Daoy (cell line): ENCODE results near the gene OR8B8. TPM values are rescaled to one million over a fixed set of nuclear protein-coding genes. Genes with fewer than 3 reads are reported as not detected.
"Not testable (repeated sequence)": the region's sequence is repeated elsewhere in the genome, so short reads cannot be mapped to it uniquely, and the experiment has no call there.

Source experiments
- DNase-seq: peaks from one replicate; pipeline ENCODE4 v3.0.0-alpha.2; 2015; ENCODE audit warnings: low read depth
- total RNA-seq: library from RNA; depleted of rRNA; stranded (reverse); fragments of >200 nt; shearing (Covaris generic); gene quantifications from 2 replicates; pipeline ENCODE4 v1.2.3, GENCODE V29; 2014; rRNA removed

The OR8B8 gene, protein sequence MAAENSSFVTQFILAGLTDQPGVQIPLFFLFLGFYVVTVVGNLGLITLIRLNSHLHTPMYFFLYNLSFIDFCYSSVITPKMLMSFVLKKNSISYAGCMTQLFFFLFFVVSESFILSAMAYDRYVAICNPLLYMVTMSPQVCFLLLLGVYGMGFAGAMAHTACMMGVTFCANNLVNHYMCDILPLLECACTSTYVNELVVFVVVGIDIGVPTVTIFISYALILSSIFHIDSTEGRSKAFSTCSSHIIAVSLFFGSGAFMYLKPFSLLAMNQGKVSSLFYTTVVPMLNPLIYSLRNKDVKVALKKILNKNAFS
- total RNA-seq, result not detected in 2 replicates

DNA sequence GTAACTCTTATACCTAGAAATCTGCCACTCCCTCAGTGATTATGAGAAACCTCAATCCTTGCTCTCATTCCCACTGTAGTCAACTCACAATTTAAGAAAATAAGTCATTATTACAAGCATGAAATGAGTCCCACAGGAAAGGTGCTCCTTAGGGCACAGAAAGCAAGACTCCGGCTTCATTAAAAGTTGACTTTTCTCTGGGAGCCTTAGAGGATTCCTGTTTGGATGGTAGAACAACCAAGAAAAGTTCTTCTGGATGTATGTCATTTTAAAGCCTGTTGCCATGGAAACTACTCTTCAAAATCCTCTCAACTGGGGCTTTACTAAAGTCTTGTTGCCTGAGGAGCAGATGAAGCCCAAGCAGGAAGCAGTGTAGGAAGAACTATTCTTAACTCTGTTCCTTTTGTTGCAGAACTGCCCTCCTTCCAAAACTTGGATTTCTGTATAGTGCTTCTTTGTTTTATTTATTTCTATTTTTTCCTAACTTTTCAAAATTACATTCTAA lies at the start of gene OR8B8:
TSS of gene OR8B8 (minus strand) at position 51 of the 505 bp plus-strand sequence. CDS start 4,611 bp downstream, outside the sequence.
- DNase-seq, result no peak

DNA sequence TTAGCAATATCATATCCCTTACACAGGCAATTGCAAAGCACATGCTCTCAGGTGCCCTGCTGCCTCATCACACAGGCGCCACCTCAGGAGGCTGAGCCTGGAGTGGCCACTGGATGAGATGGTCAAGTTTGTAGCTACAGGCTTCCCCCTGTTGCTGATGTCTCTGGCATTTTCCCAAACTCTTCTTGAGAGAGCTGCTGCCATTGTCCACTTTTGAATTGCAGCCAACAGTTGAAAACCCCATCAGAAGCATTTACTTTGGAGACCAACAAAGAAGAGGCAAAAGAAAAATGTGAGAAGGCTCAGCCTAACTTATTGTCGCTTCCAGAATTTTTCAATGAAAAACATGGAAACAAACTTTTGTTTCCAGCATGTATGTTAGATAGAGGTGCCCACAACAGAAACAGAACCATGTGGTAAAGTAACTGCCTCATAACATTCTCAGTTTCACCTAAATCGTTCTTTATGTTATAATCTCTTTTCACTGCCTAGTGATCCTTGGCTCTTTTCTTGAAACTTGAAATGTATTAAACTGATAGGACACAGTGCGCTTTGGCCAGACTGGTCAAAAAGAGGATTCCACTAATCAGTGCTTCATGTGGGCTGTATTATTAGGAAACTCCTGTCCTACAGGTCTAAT lies 47.6 kb upstream of the OR8B8 start:
- DNase-seq, result no peak

DNA sequence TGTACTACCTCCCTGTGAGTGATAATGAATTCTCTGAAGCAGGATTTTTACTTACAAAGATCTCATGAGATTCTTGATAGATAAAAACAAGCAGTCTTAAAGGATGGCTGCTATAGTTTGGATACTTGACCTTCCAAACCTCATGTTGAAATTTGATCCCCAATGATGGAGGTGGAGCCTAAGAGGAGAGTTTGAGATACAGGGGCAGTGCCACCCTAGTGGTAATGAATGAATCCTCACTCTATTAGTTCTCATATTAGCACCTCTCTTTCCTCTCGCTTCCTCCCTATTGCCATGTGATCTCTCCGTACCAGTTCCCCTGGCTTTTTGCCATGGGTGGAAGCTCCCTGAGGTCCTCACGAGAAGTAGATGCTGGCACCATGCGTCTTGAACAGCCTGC lies 37.9 kb upstream of the OR8B8 start:
- DNase-seq, result no peak

DNA sequence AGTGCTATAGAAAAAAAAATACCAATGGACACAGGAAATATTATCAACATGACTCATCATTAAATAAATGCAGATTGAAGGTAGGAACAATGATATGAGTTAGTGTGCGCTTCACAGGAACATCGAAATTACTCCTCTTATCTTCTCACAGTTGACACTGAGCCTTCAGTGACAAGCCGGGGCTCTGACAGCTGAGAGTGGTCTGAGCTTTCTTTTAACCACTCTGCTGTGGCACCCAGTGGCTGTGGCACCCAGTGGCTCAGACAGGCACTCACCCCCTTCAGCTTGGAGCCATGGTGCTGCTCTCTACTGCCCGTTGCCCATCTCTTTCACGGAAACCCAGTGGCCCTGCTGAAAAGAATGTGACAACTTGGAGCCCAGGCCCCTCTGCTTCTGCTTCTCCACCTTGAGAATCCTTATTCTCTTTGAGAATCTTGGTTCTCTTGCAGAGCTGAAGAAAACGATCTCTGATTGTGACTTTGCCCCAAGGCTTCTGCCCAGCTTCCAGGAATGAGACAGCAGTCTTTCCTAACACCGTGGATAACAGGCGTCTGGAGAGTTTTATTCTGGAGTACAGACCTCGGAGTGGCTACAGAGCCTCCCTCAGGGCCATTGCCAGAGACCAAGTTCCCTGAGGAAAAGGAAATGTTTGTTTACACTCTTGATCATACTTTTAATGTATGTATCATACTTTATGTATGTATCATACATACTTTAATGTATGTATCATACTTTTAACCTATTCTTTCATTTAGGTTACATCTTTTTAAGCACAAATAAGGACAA lies 37.1 kb upstream of the OR8B8 start:
- peak; percentile 54 for DNase-seq

DNA sequence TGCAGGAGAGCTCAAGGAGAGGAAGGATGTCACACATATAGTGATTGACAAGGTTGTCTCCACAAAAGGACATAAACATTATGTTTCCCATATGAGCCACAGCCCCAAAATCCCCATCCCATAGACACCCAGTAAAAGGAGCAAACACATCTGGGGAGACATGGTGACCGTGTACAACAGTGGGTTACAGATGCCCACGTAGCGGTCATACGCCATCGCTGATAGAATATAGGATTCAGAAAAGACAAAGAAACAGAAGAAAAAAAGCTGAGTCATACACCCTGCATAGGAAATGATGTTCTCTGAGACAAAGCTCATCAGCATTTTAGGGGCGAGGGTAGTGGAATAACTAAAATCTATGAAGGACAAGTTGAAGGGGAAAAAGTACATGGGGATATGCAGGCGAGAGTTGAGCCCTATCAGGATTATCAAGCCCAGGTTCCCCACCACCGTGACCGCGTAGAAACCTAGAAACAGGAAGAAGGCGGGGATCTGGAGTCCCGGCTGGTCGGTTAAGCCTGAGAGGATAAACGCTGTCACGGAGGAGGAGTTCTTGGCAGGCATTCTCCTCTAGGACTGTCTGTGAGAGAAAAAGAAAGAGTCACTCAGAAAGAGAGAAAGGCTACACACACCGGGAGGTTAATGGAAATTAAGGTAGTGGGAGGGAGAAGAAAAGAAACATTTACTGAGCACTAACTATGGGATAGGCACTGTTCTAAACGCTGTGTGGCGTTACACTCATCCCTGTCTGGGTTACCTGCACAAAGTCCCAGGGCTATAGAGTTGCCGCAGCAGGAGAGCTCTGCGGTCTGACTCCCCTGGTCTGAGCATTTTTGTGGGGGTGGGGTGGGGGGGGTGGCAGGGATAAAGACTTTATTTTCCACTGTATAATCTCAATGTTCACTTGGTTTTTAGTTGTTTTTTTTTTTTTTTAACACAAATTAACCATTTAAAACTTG lies 36.1 kb upstream of the OR8B8 start:
- peak; percentile 79 for DNase-seq

DNA sequence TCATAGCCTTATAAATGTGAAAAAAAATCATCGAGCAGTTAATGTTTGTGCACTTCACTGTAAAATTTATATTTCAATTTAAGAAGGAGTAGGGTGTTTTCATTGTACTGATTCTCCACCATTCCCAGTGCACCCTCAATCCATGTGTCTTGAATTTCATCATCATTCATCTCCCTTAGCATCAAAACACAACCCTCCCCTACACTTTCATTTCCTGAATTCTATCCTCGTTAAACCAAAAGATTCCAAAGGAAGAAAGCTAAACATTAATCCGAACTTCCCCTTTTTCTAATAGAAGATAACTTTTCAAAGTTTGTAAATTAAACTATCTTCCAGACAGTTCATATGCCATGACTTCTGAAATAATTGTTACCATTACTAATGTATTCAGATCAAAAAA lies 34.1 kb upstream of the OR8B8 start:
- DNase-seq, result no peak

DNA sequence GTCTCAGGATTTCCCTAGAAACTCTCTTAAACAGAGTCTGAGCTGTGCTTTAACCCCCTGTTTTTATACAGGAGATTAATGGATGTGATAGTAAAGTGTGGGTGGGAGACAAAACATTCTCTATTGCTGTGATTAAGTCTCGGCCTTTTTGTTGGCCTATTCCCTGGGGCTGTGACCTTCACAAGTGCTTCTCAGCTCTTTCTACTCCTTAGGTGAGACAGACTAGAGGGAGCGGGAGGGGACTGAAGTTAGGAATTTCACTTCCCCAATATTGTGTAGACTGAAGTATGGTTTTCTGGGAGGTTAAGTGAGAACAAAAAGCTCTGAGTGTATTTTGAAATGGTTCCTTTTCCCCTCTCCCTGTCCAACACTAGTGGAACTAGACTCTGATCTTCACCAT lies 29.8 kb upstream of the OR8B8 start:
- DNase-seq, result no peak

DNA sequence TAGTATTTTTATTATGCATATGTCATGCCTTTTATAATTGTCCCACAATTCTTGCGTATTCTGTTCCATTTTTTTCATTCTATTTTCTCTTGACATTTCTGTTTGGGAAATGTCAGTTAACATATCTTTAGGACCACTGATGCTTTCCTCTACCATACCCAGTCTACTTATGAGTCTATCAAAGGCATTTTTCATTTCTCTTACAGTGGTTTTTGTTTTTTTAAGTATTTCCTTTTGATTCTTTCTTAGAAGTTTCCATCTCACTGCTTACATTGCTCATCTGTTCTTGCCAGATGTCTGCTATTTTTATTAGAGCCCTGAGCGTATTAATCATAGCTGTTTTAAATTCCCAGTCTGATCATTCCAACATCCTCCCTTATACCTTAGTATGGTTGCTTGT lies 29.3 kb upstream of the OR8B8 start:
- no peak for DNase-seq

DNA sequence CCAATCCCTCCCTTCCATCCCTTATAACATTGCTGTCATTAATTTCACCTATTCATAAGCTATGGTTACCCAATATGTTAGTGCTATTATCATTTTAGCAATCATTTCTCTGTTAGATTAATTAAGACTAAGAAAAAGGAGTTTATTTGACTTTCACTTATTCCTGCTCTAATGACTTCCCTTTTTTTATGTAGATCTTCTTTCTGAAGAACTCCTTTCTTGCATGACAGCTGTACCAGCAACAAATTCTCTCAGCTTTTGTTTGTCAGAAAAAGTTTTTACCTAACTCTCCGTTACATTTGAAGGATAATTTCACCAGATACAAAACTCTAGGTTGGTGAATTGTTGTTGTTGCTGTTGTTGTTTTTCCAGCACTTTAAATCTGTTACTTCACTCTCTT lies 28.6 kb upstream of the OR8B8 start:
- DNase-seq, result no peak

DNA sequence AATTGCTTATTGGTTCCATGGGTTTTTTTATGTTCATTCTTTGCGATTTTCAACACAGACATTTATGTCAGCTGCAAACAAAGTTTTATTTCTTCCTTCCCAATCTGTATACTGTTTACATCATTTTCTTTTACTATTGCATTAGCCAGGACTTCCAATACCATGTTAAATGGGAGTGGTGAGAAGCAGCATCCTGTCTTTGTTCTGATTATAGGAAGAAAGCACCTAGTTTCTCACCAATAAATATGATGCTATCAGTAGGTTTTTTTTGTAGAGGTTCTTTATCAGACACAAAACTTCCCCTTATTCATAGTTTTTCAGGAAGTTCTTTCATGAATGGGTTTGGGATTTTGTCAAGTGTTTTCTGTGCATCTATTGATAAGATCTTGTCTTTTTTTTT lies 28.0 kb upstream of the OR8B8 start:
- no peak for DNase-seq

DNA sequence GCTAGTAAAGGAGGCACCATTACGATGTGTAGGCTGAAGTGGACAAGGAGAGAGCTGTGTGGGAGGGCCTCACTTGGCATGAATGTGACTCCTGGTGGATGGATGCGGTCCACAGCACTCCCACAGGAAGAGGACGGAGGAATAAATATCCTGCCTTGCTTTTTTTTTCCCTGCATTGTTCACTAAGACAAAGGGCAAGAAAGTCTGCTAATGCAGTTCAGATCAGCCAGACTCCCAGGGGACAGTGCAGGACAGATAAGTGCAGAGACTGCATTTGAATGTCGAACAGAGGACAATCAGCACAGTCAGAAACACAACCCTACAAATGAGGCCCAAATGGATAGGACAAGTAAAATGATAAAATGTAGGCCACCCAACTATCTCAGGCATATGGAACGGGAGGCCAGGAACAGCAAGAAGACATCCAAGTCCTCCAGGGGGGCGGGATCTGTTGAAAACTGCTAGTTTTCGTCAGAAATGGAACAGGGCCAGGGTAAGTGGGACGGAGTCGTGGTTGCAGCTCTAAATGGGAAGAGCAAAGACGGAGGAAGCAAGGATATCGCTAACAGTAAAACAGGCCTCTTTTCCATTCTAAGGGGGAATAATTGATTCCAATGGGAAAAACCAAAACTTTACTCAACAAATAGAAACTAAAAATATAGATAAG lies 25.2 kb upstream of the OR8B8 start:
- peak; percentile 13 for DNase-seq

DNA sequence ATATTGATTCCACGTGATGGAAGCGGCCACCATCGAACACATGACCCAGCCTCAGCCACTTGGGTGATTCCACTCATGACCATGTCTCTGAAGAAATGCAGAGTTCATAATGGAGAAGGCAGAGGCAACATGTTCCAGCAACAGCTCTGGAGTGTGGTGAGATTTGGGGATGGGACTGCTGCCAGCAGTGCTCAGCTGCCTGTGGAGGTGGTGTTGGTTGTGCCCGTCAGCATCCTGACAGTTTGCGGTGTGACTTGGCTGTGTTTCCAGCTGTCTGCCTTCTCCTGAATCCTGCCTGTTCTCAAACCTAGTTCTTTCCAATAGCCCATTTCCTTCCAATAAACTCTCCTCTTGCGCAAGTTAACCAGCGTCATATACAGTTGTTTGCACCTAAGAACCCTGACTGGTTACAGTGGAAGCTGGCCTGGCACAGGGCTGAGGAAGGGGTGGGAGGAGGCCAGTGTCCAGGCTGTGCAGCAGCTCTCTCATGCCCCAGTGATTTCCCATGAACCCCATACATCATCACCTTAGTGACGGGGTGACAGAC lies 22.0 kb upstream of the OR8B8 start:
- DNase-seq, result no peak

DNA sequence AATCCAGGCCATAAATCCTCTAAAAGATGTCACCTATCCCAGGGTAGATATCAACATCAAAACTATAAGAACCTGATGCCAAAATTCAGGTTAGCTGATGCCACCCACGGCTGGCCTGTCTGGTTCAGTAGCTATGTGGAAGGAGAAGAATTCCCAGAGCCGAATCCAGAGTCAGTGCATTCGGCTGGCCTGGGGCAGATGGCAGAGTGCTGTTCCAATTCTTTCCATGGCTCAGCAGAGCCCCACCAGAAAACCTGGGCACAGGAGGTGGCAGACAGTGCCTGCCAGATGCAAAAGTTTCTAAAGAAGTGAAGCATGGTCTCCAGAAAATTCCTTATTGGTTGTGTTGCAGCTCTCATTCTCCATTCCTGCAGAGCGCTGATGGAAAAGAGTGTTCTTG lies 19.9 kb upstream of the OR8B8 start:
- no peak for DNase-seq

DNA sequence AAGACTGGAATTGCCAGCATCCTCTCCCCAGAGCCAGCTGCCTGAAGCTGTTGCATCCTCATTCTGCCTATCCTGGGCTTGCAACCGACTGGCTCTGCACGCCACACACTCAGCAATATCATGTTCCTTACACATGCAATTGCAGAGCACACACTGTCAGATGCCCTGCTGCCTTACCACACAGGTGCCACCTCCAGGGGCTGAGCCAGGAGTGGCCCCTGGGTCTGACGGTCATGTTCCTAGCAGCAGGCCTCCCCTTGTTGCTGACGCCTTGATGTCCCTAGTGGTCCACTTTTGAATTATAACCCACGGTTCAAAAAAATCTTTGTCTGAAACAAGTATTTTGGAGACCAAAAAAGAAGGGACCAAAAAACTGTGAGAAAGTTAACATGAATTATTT lies 18.5 kb upstream of the OR8B8 start:
- no peak for DNase-seq

DNA sequence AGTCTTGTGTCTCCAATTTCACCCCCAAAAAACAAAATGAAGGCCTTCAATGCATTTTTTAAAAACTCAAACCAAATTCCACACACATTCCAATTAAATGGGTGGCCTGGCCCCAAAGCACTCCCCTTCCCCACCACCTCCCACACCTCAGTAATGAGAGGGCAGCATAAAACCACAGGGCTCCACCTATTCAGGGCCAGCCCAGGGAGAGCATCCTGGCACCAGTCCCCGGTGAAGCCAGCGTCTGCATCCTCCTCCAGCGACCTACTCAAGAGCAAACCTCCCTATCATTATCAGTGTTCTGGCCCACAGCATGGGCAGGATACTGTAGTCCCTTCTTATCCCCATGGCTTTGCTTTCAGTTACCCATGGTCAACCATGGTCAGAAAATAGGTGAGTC lies 17.8 kb upstream of the OR8B8 start:
- no peak for DNase-seq

DNA sequence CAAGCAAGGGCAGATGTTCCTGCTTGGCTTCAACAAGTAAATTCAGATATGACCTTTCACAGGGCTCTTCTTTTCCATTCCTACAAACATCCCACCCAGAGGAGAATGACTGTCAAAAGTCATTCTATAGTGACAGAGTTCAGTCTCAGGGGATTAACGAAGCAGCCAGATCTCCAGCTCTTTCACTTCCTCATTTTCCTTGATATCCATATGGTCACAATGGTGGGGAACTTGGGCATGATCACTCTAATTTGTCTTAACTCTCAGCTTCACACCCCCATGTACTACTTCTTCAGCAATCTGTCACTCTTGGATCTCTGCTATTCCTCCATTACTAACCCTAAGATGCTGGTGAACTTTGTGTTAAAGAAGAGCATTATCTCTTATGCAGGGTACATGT lies 15.0 kb upstream of the OR8B8 start:
- no peak for DNase-seq

DNA sequence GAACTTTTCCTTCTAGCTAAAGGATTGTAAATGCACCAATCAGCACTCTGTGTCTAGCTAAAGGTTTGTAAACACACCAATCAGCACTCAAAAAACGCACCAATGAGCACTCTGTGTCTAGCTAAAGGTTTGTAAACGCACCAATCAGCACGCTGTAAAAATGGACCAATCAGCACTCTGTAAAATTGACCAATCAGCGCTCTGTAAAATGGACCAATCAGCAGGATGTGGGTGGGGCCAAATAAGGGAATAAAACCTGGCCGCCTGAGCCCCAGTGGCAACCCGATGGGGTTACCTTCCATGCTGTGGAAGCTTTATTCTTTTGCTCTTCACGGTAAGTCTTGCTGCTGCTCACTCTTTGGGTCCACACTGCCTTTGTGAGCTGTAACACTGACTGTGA lies 13.9 kb upstream of the OR8B8 start:
- not testable (repeated sequence) for DNase-seq

DNA sequence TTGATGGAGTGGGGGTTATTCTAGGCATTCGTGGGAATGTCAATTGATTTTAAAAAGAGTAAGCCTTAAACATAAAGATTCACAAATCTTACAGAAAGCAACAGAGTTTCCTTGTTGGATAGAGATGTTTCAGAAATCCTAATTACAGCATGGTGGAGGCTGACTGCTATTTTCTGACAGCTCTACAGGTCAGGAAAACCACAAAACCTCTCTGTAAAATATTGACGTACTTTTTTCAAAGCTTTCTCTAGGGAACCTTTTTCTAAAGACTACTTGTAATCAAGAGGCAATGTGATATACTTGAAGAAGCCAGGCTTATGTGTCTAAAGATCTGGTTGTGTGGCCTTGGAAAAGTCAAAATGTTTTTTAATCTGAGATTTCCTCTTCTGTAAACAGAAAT lies 9.1 kb upstream of the OR8B8 start:
- DNase-seq, result no peak

DNA sequence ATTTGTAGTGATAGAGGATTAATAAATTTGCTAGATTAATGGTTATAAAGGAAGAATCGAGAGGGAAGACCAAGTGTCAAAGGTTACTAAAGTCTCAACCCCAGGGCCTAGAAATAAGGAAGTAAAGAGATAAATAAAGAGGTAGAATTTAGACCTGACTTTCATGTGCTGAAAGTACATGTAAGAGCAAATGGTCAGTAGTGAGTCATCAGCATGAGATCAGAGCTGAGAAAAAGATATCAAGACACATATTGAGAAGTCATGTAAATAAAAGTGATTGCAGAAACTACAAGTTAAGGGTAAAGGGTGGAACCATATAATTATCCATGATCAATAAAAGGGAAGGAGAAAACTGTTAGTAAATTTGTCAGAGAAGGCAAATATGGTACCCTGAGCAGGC lies 1.4 kb upstream of the OR8B8 start:
- no peak for DNase-seq

DNA sequence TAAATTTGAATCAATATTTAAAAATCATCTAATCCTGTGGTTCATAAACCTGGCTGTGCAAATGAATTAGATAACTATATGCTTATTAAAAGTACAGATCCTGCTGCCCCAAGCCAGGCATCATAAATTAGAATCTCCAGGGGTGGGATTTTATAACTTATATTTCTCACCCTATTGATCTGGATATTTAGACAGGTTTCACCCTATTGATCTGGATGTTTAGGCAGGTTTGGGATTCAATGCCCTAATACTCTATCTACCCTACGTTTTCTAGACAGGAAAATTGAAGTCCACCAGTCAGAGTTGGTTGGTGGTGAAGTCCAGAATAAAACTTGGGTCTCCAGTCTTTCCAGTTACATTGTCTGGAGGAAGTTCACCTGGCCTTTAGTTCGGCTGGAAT lies 2.6 kb downstream of the OR8B8 start:
- no peak for DNase-seq

DNA sequence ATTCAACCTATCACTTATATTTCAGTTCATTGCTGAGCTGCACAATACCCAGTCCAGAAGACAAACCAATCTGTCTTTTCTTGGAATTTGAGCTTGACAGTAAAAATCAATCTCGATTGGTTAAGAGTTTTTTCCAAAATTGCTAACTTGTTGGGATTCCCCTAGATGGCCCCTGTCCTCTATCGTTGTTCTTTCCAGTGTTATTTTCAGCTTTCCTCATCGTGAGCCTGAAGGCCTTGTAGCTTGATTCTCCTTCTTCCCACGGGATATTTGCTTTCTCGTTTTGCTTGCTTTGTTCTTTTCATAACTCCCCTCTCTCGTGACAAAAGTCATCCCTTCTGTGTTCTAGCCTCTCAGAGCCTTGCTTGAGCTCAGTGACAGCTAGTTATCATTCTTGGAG lies 3.1 kb downstream of the OR8B8 start:
- DNase-seq, result no peak
